Liver (tissue), 9 donors: ENCODE results near the gene XPR1. TPM values are rescaled to one million over a fixed set of nuclear protein-coding genes. Genes with fewer than 3 reads are reported as not detected.

Experiments used
- DNase-seq: peaks from one replicate; pipeline ENCODE4 v3.0.0-alpha.2; 2017; ENCODE audit warnings: low spot score
- H3K27ac ChIP-seq, 2 donors: one replicate each; pipeline ENCODE4 v1.7.0; 2013; ENCODE audit warnings: inconsistent platforms in 2 of 2, low read length in 2 of 2, control low read depth in 1 of 2, low read depth in 1 of 2, mild to moderate bottlenecking in 1 of 2
- H3K27me3 ChIP-seq, 4 donors: one replicate each; pipeline versions ENCODE4 v1.6.1 to v1.7.0; 2013; ENCODE audit warnings: low read length in 3 of 4, inconsistent platforms in 1 of 4, mild to moderate bottlenecking in 1 of 4, moderate library complexity in 1 of 4; ENCODE audit not compliant: control insufficient read depth in 4 of 4, insufficient read depth in 4 of 4
- H3K36me3 ChIP-seq, 4 donors: one replicate each; pipeline versions ENCODE4 v1.6.1 to v1.7.0; 2013; ENCODE audit warnings: low read length in 3 of 4, mild to moderate bottlenecking in 3 of 4, low read depth in 1 of 4, moderate library complexity in 1 of 4; ENCODE audit not compliant: control insufficient read depth in 4 of 4, insufficient read depth in 3 of 4
- H3K4me1 ChIP-seq, 4 donors: one replicate each; pipeline versions ENCODE4 v1.6.1 to v1.7.0; 2013; ENCODE audit warnings: low read length in 3 of 4, mild to moderate bottlenecking in 3 of 4, moderate library complexity in 1 of 4; ENCODE audit not compliant: control insufficient read depth in 4 of 4, insufficient read depth in 4 of 4
- H3K4me3 ChIP-seq, 3 donors: one replicate each; pipeline versions ENCODE4 v1.6.1 to v1.7.0; 2013; ENCODE audit warnings: low read length in 3 of 3, control low read depth in 1 of 3, low read depth in 1 of 3, mild to moderate bottlenecking in 1 of 3
- H3K9ac ChIP-seq, 2 donors: one replicate each; pipeline ENCODE4 v1.7.0; 2013; ENCODE audit warnings: low read length in 2 of 2, mild to moderate bottlenecking in 2 of 2, moderate library complexity in 2 of 2, control low read depth in 1 of 2, low read depth in 1 of 2
- H3K9me3 ChIP-seq, 4 donors: one replicate each; pipeline versions ENCODE4 v1.6.1 to v1.7.0; 2013; ENCODE audit warnings: low read length in 3 of 4; ENCODE audit not compliant: control insufficient read depth in 4 of 4
- EGR1 ChIP-seq, 2 donors: IDR thresholded peaks; 2 replicates each; pipeline ENCODE4 v1.6.1; 2016 to 2018; ENCODE audit warnings: antibody characterized with exemption in 2 of 2, low read depth in 2 of 2
- FOXA1 ChIP-seq: IDR thresholded peaks from 2 replicates; pipeline ENCODE4 v1.6.1; 2016; ENCODE audit warnings: antibody characterized with exemption
- FOXA2 ChIP-seq: IDR thresholded peaks from 2 replicates; pipeline ENCODE4 v1.6.1; 2016; ENCODE audit warnings: antibody characterized with exemption
- GABPA ChIP-seq, 2 donors: IDR thresholded peaks in 1 of 2; conservative IDR thresholded peaks in 1 of 2; 2 replicates each; pipeline ENCODE4 v1.6.1; 2016; ENCODE audit warnings: antibody characterized with exemption in 2 of 2, mild to moderate bottlenecking in 1 of 2, moderate library complexity in 1 of 2
- HNF4A ChIP-seq, 2 donors: conservative IDR thresholded peaks; 2 replicates each; pipeline ENCODE4 v1.6.1; 2016; ENCODE audit warnings: antibody characterized with exemption in 2 of 2, mild to moderate bottlenecking in 2 of 2
- JUND ChIP-seq, 2 donors: IDR thresholded peaks; 2 replicates each; pipeline ENCODE4 v1.6.1; 2016; ENCODE audit warnings: antibody characterized with exemption in 2 of 2
- NR2F2 ChIP-seq: IDR thresholded peaks from 2 replicates; pipeline ENCODE4 v1.6.1; 2016; ENCODE audit warnings: antibody characterized with exemption
- RXRA ChIP-seq, 2 donors: IDR thresholded peaks; 2 replicates each; pipeline ENCODE4 v1.6.1; 2017 to 2018; ENCODE audit warnings: antibody characterized with exemption in 2 of 2, mild to moderate bottlenecking in 1 of 2
- SP1 ChIP-seq: IDR thresholded peaks from 2 replicates; pipeline ENCODE4 v1.6.1; 2018; ENCODE audit warnings: antibody characterized with exemption, mild to moderate bottlenecking
- TAF1 ChIP-seq: conservative IDR thresholded peaks from 2 replicates; pipeline ENCODE4 v1.6.1; 2016; ENCODE audit warnings: antibody characterized with exemption, mild to moderate bottlenecking
- YY1 ChIP-seq: IDR thresholded peaks from 2 replicates; pipeline ENCODE4 v1.6.1; 2016; ENCODE audit warnings: antibody characterized with exemption, mild to moderate bottlenecking
- WGBS: extraction: QIAGEN DNeasy Blood & Tissue Kit; methylation state at CpG from one replicate; pipeline ENCODE4 v1.1.7; 2013; 5-methylcytosine and 5-hydroxymethylcytosine counted together
- polyA plus RNA-seq, 2 donors: library from polyadenylated mRNA; stranded (reverse) in 1 of 2; unstranded in 1 of 2; fragments of 200-250 nt in 1 of 2; fragments of >200 nt in 1 of 2; fragmentation: Nextera tagmentation in 1 of 2; extraction: Ambion mirVana in 1 of 2; gene quantifications; one replicate each; pipeline versions ENCODE4 v1.2.1 to v1.2.3, GENCODE V29; 2013 to 2015
- total RNA-seq, 2 donors: library from RNA; depleted of rRNA; stranded (reverse); fragments of >200 nt; gene quantifications; one replicate each; pipeline ENCODE4 v1.2.3, GENCODE V29; 2014
- TF ChIP-seq, protein P1 (sequence below): IDR thresholded peaks from 2 replicates; pipeline ENCODE4 v1.6.1; 2016; ENCODE audit warnings: antibody characterized with exemption
- TF ChIP-seq, protein P2 (sequence below): IDR thresholded peaks from 2 replicates; pipeline ENCODE4 v1.6.1; 2016; ENCODE audit warnings: antibody characterized with exemption, mild to moderate bottlenecking
- TF ChIP-seq, protein P3 (sequence below): IDR thresholded peaks from 2 replicates; pipeline ENCODE4 v1.6.1; 2016; ENCODE audit warnings: antibody characterized with exemption
- donor health status: healthy.
- donor health status: healthy.
- donor health status: healthy.
- donor health status: healthy.
- donor health status: healthy.

The XPR1 gene
- total and polyA plus RNA-seq, 4 donors = 1.8 to 14.3 (median 5.9) TPM

DNA sequence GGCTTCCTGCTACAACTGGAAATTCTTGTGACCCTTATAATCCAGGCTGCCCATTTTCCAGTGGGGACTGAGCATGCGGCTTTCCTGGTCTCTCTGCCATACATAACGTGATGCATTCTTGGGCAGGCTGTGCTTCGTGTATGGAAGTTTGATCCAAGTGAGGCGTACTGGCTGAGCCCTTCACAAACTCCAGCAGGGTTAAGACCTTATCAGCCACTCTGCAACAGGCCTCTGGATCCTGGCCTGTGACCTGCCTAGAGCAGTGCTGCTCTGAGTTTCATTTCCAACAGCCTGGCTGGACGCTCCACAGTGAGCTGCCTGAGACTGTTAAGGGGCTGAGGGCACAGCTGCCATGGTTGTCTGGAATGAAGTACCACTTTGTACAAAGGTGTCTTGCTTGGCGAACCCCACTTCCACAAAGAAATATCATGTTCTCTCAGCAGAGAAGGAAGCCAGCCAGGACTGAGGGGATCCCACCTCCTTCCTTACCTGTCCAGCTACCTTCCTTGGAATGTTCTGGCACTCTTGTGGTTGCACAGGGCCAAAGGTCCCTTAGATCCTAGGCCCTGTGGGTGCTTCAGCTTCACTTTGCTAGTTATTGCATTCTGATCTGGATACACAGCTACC, 28.5 kb upstream of the XPR1 start:
- Histone ChIP-seq H3K9ac (no peak overlapping the region), H3K4me1 (peaks cover 0 to 2% (median 0%) of the 10 kb centered on the region in 4 donors), H3K4me3 (no peak overlapping the region), H3K27ac (no peak overlapping the region), H3K9me3 (no peaks in the 10 kb centered on the region), H3K27me3 (no peaks in the 10 kb centered on the region), H3K36me3 (no peaks in the 10 kb centered on the region)
- 87% methylated on average over 6 of the region's 6 CpGs for WGBS
- no peak for TF ChIP-seq FOXA1
- no peak for TF ChIP-seq HNF4A (conservative IDR thresholded peaks at IDR 0.05)
- TF ChIP-seq NR2F2 = peak; percentile 49
- no peak for DNase-seq

DNA sequence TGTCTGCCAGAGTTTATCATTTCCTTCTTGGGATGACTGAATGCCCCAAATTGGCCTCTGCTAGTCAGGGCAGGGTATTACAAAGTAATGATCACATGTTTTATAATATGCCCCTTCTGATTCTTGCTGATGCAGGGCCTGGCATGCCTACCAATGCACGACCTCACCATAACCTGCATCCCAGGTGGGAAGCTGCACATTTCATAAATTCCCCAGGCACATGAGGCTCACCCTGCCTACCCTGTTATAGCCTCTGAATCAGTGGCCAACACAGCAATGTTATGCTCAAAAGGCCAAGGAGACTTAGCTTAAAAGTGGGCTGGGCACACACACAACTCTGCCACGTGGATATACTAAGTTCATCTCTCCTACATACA, 28.0 kb upstream of the XPR1 start:
- TF ChIP-seq, protein P1, sequence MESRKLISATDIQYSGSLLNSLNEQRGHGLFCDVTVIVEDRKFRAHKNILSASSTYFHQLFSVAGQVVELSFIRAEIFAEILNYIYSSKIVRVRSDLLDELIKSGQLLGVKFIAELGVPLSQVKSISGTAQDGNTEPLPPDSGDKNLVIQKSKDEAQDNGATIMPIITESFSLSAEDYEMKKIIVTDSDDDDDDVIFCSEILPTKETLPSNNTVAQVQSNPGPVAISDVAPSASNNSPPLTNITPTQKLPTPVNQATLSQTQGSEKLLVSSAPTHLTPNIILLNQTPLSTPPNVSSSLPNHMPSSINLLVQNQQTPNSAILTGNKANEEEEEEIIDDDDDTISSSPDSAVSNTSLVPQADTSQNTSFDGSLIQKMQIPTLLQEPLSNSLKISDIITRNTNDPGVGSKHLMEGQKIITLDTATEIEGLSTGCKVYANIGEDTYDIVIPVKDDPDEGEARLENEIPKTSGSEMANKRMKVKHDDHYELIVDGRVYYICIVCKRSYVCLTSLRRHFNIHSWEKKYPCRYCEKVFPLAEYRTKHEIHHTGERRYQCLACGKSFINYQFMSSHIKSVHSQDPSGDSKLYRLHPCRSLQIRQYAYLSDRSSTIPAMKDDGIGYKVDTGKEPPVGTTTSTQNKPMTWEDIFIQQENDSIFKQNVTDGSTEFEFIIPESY = no peak
- TF ChIP-seq GABPA (IDR thresholded peaks at IDR 0.05 in 1 of 2, conservative IDR thresholded peaks at IDR 0.05 in 1 of 2) = no peak
- TF ChIP-seq, protein P2, sequence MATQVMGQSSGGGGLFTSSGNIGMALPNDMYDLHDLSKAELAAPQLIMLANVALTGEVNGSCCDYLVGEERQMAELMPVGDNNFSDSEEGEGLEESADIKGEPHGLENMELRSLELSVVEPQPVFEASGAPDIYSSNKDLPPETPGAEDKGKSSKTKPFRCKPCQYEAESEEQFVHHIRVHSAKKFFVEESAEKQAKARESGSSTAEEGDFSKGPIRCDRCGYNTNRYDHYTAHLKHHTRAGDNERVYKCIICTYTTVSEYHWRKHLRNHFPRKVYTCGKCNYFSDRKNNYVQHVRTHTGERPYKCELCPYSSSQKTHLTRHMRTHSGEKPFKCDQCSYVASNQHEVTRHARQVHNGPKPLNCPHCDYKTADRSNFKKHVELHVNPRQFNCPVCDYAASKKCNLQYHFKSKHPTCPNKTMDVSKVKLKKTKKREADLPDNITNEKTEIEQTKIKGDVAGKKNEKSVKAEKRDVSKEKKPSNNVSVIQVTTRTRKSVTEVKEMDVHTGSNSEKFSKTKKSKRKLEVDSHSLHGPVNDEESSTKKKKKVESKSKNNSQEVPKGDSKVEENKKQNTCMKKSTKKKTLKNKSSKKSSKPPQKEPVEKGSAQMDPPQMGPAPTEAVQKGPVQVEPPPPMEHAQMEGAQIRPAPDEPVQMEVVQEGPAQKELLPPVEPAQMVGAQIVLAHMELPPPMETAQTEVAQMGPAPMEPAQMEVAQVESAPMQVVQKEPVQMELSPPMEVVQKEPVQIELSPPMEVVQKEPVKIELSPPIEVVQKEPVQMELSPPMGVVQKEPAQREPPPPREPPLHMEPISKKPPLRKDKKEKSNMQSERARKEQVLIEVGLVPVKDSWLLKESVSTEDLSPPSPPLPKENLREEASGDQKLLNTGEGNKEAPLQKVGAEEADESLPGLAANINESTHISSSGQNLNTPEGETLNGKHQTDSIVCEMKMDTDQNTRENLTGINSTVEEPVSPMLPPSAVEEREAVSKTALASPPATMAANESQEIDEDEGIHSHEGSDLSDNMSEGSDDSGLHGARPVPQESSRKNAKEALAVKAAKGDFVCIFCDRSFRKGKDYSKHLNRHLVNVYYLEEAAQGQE = no peak
- TF ChIP-seq JUND (IDR thresholded peaks at IDR 0.05) = no peak
- no peak for TF ChIP-seq EGR1 (IDR thresholded peaks at IDR 0.05; ENCODE audit: low read depth in 2 of 2)
- TF ChIP-seq SP1 = no peak
- TF ChIP-seq, protein P3, sequence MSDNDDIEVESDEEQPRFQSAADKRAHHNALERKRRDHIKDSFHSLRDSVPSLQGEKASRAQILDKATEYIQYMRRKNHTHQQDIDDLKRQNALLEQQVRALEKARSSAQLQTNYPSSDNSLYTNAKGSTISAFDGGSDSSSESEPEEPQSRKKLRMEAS = no peak
- no peak for TF ChIP-seq FOXA2
- no peak for TF ChIP-seq TAF1
- TF ChIP-seq NR2F2 = no peak
- TF ChIP-seq RXRA (IDR thresholded peaks at IDR 0.05) = no peak
- no peak for TF ChIP-seq YY1
- 89% methylated on average over 2 of the region's 2 CpGs for WGBS
- Histone ChIP-seq H3K4me1 (peaks cover 0 to 1% (median 0%) of the 10 kb centered on the region in 4 donors), H3K27ac (no peak overlapping the region), H3K9me3 (no peaks in the 10 kb centered on the region), H3K36me3 (no peaks in the 10 kb centered on the region), H3K27me3 (no peaks in the 10 kb centered on the region), H3K9ac (no peak overlapping the region), H3K4me3 (no peak overlapping the region)
- DNase-seq = no peak

DNA sequence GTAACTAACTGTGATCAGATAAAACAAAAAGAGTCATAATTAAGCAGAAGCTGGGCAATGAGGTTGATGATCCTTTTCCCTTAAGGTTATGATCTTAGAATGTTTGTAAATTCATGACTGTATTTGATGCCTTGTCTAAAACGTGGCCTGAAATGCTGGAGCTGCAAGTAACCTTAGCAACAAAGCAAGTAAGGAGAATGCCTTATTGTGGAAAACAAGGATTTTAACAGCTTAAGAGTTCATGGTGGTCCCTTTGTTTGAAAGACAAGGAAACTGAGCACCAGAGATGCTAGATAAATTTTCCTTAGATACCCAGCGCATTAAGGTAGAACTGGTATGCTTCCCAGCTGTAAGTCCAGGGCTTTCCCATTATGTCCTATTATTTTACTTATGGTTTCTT, 25.7 kb upstream of the XPR1 start:
- Histone ChIP-seq H3K9me3 (no peaks in the 10 kb centered on the region), H3K27ac (no peak overlapping the region), H3K36me3 (no peaks in the 10 kb centered on the region), H3K4me1 (no peaks in the 10 kb centered on the region), H3K9ac (no peak overlapping the region), H3K27me3 (no peaks in the 10 kb centered on the region), H3K4me3 (no peak overlapping the region)
- TF ChIP-seq EGR1 (IDR thresholded peaks at IDR 0.05; ENCODE audit: low read depth in 2 of 2) (no peak), FOXA2 (no peak)
- TF ChIP-seq, protein P3 = no peak
- 74% methylated on average over 2 of the region's 2 CpGs for WGBS
- DNase-seq = no peak
